ENCODE measurements around the gene HOATZ.

The HOATZ gene

GRCh38 chr11:111550258-111550657 lies 35.7 kb downstream of the HOATZ start:
- DNase-seq = no peak

GRCh38 chr11:111554532-111554931 lies 40.0 kb downstream of the HOATZ start:
- DNase-seq = no peak

- no peak for DNase-seq
Observed at GRCh38 chr11:111555255-111555654, 40.7 kb downstream of the HOATZ start.

- DNase-seq = peak; percentile 54
Observed at GRCh38 chr11:111557425-111558111, 43.0 kb downstream of the HOATZ start.

- DNase-seq = no peak
Observed at GRCh38 chr11:111559800-111560464, 45.4 kb downstream of the HOATZ start.

- no peak for DNase-seq
Observed at GRCh38 chr11:111560800-111561199, 46.2 kb downstream of the HOATZ start.

- no peak for DNase-seq
Observed at GRCh38 chr11:111561306-111561705, 46.7 kb downstream of the HOATZ start.

- no peak for DNase-seq
Observed at GRCh38 chr11:111561791-111562325, 47.3 kb downstream of the HOATZ start.

GRCh38 chr11:111562692-111563389 lies 48.3 kb downstream of the HOATZ start:
- DNase-seq = no peak

GRCh38 chr11:111565114-111565720 lies 50.6 kb downstream of the HOATZ start:
- peak; percentile 92 for DNase-seq

- no peak for DNase-seq
Observed at GRCh38 chr11:111566324-111566723, 51.7 kb downstream of the HOATZ start.

- no peak for DNase-seq
Observed at GRCh38 chr11:111569476-111569875, 54.9 kb downstream of the HOATZ start.

GRCh38 chr11:111570796-111571195 lies 56.2 kb downstream of the HOATZ start:
- no peak for DNase-seq

GRCh38 chr11:111571829-111572501 lies 57.4 kb downstream of the HOATZ start:
- DNase-seq = no peak

GRCh38 chr11:111572581-111572980 lies 58.0 kb downstream of the HOATZ start:
- DNase-seq = no peak

- peak; percentile 58 for DNase-seq
Observed at GRCh38 chr11:111573821-111574249, 59.3 kb downstream of the HOATZ start.

- peak; percentile 5 for DNase-seq
Observed at GRCh38 chr11:111574373-111575225, 60.0 kb downstream of the HOATZ start.

GRCh38 chr11:111575740-111576139 lies 61.2 kb downstream of the HOATZ start:
- no peak for DNase-seq

- DNase-seq = no peak
Observed at GRCh38 chr11:111577821-111578220, 63.2 kb downstream of the HOATZ start.

- DNase-seq = no peak
Observed at GRCh38 chr11:111581341-111581740, 66.8 kb downstream of the HOATZ start.

GRCh38 chr11:111582163-111582562 lies 67.6 kb downstream of the HOATZ start:
- no peak for DNase-seq

- DNase-seq = no peak
Observed at GRCh38 chr11:111582881-111583280, 68.3 kb downstream of the HOATZ start.

Data from eye (tissue), 1 donor.